Stromal cell of bone marrow (primary cell): ENCODE results near the gene FTCD.

Experiments
- DNase-seq: peaks from one replicate; pipeline ENCODE4 v3.0.0-alpha.2; 2012; ENCODE audit warnings: low read depth

Gene FTCD

DNA sequence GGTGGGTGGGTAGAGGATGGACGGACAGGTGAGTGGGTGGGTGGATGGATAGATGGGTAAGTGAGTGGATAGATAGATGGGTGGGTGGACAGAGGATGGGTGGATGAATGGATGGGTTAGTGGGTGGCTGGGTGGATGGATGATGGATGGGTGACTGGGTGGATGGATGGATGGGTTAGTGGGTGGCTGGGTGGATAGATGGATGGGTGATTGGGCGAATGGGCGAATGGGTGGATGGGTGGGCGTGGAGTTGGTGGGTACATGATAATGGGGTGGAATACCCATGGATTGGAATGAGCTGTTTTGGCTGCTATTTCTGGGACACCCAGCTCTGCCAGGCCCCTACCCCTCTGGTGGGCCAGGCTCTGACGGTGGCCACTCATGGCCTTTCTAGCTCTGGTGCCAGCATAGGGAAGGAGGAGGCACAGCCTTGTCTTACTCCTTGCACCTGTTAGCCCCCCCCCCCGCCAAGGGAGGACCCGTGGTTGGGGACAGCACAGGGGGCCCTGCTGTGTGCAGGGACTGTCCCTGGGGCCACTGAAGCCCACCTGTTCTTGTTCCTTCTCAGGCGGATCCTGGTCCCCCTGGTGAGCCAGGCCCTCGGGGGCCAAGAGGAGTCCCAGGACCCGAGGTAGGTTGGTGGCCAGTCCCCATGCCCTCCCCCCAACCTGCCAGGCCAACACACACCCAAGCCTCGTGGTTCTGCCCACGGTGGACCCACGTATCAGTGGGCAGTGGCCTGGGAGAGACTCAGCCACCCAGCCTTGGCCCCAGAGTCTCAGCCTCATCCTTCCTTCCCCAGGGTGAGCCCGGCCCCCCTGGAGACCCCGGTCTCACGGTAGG lies 31.1 kb downstream of the FTCD start:
- no peak for DNase-seq

- no peak for DNase-seq
These were observed 32.4 kb downstream of the FTCD start for GRCh38 chr21:46122758-46123683.

DNA sequence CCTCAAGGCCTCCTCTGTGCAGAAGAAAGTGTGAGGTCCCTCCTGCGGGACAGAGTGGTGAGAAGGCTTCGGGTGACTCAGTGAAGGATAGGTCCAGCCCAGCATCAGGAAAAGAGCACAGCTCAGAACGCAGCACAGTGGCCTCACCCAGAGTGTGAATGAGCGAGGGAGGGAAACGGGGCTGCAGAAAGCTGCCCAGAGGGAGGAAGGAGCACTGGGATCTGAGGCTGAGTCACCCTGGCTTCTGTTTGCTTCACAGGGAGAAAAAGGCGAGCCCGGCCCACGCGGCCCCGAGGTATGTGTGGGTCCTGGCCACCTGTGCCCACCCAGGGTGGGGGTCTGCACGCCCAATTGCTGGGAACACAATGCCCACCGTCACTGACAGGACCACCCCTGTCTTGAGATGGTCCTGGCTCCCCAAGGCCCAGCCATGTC lies 33.1 kb downstream of the FTCD start:
- DNase-seq: no peak

GRCh38 chr21:46121286-46122221 lies 33.8 kb downstream of the FTCD start:
- no peak for DNase-seq

DNA sequence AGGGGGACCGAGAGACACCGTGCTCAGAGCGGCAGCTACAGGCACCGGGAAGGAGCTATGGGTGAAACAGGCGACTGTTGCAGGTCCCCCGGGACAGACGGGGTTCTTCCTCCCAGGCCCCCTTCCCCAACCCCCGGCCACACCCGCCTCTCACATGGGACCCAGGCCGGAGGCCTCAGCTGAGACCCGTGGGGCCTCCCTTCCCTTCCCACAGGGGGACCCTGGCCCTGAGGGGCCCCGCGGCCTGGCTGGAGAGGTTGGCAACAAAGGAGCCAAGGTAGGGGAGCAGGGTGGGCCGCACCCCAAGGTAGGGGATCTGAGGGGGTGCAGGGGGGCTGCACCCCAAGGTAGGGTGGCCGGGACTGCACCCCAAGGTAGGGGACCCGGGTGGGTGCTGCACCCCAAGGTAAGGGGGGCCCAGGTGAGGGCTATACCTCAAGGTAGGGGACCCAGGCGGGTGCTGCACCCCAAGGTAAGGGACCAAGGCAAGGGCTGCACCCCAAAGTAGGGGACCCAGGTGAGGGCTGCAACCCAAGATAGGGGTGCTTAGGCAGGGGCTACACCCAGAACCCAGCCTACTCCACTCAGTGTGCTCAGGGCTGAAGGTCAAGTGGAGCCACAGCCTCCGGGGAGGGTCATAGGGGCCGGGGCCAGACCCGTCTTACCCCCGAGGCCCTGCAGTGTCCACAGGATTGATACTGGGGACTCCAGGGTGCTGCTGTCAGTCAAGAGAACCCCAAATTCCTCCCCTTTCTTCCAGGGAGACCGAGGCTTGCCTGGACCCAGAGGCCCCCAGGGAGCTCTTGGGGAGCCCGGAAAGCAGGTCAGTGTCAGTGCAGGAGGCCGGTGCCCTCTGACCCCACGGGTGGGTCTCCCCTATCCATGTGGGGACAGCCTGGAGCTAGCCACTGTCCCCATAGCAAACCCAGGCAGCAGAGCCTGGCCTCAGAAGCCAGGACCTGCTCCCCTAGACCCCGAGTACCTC lies 34.8 kb downstream of the FTCD start:
- no peak for DNase-seq

DNA sequence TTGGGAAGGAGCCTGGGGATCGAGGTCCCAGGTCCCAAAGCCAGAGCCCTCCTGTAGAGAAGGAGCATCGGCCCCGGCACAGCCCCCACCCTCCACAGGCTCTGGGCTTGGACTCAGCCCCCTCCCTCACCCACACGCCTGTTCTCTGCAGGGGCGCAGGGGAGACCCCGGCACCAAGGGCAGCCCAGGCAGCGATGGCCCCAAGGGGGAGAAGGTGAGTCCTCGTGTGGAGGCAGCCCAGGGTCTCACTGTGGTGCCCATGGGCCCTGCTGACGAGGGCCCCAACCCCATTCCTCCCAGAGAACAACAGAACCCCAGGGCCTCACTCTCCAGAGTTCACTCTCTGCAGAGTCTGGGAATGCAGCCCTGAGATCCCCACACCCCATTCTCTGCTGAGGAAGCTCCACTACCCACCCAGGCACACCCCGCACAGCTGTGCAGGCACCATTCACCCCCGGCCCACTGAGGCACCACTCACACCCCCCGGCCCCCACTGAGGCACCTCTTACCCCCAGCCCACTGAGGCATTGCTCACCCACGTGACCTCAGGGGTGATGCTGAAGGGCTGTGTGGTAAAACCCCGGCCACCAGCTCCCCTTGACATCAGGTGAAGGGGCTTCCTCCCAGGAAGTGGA lies 35.6 kb downstream of the FTCD start:
- no peak for DNase-seq

- no peak for DNase-seq
These were observed 36.2 kb downstream of the FTCD start for GRCh38 chr21:46119144-46119636.

- no peak for DNase-seq
These were observed 36.8 kb downstream of the FTCD start for GRCh38 chr21:46118316-46119143.

DNA sequence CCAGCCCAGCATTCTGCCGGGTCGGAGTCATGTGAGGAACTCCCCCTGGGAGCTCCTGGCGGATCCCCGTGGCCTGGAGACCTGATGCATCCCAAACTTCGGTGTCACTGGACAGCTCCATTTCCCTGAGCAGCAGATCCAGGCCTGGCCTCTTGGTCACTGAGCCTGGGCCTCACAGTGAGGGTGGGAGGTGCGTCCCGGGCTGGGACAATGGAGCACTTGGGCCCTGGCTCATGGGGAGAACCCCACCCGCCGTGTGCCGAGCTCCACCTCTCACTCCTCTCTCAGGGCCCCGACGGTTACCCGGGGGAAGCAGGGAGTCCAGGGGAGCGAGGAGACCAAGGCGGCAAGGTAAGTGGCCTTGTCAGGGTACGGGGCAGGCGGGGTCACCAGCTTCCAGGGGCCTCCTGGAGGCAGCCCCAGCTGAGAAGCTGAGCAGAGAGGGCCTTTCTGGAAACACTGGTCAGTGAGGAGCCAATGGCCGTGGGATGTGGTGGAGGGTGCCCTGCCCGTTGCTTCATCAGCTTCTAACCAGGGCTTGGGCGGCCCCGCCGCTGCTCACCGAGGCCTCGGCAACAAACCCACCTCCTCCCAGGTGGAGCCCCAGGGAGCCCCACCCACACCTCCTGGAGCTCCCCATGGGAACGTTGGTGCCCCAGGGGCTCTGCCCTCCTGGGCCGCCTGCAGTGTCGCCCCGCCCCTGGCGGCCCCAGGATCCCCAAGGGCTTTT lies 37.6 kb downstream of the FTCD start:
- DNase-seq: no peak

- no peak for DNase-seq
These were observed 38.4 kb downstream of the FTCD start for GRCh38 chr21:46116776-46117585.

GRCh38 chr21:46116189-46116775 lies 39.1 kb downstream of the FTCD start:
- no peak for DNase-seq

GRCh38 chr21:46115441-46116188 lies 39.8 kb downstream of the FTCD start:
- DNase-seq: no peak

GRCh38 chr21:46114963-46115362 lies 40.4 kb downstream of the FTCD start:
- no peak for DNase-seq

DNA sequence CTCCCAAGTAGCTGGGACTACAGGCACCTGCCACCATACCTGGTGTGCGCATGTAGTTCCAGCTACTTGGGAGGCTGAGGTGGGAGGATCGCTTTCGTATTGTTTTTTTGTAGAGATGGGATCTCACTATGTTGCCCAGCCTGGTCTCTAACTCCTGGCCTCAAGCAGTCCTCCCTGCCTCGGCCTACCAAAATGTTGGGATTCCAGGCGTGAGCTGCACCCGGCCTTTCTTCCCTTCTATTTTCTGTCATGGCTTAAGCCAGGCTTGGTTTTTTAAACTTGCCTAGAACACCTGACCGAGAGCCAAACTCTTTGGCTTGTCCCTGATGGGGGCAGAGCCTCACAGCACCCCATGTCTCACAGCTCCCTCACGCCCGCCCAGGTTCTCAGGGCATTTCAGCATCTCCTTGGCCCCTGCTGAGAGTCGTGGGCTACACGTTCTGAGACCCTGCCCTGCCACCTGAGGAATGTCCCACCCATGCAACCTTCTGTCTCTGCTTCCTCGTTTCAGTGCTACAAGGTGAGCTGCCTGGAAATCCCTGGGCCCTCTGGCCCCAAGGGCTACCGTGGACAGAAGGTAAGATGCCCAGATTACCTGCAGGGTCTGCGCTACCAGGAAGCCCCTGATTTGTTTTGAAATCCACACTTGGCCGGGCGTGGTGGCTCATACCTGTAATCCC lies 41.7 kb downstream of the FTCD start:
- no peak for DNase-seq

GRCh38 chr21:46112725-46113215 lies 42.6 kb downstream of the FTCD start:
- DNase-seq: no peak
